Neural crest cell (in vitro differentiated cells): ENCODE results near the gene TMED3. TPM values are rescaled to one million over a fixed set of nuclear protein-coding genes. Genes with fewer than 3 reads are reported as not detected.

ENCODE experiments used
- DNase-seq: peaks from one replicate; pipeline ENCODE4 v3.0.0; 2021; ENCODE audit warnings: low read depth, mixed read lengths, low spot score
- H3K27ac Mint-ChIP-seq: one replicate; pipeline ENCODE4 v1.8.0; 2021; ENCODE audit warnings: mild to moderate bottlenecking, mixed read lengths; ENCODE audit not compliant: unreplicated experiment
- H3K27me3 Mint-ChIP-seq: 2 replicates; pipeline ENCODE4 v1.8.0; 2021; ENCODE audit warnings: low read depth, mild to moderate bottlenecking, mixed read lengths
- H3K36me3 Mint-ChIP-seq: 2 replicates; pipeline ENCODE4 v1.8.0; 2021; ENCODE audit warnings: low read depth, mild to moderate bottlenecking, mixed read lengths
- H3K4me1 Mint-ChIP-seq: 2 replicates; pipeline ENCODE4 v1.8.0; 2021; ENCODE audit warnings: mixed read lengths
- H3K4me3 Mint-ChIP-seq: one replicate; pipeline ENCODE4 v1.8.0; 2021; ENCODE audit warnings: mild to moderate bottlenecking, mixed read lengths
- H3K9me3 Mint-ChIP-seq: 2 replicates; pipeline ENCODE4 v1.8.0; 2021; ENCODE audit warnings: mixed read lengths
- total RNA-seq: library from RNA; stranded (reverse); gene quantifications from 2 replicates; pipeline ENCODE4 v1.2.1, GENCODE V29; 2021
- TF ChIP-seq, protein P1 (sequence below): fragments of 200-600 bp; sonication (generic); conservative IDR thresholded peaks from 2 replicates; pipeline ENCODE4 v1.5.0; 2021; ENCODE audit warnings: antibody characterized with exemption, mild to moderate bottlenecking

Gene TMED3
- total RNA-seq, 1 donor from 2014 or later, result 34.4 TPM

DNA sequence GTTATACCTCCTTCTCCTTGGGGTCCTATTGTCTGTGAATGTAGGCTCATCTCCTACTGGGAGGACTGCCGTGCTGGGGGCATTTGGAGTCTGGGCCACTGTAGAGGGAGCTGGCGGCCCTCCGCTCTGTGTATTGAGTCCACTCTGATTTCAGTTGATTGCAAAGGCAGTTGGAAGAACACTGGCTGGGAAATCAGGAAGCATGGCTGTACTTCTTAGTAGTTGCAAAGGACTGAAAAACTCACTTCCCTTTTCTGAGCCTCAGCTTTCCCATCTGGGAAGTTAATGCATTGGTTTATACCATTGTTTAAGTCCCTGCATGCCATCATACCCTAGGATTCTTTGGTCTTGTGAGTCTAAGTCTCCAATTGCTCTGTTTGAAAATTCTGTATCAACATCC is 46.7 kb downstream of the TMED3 start:
- Mint-ChIP-seq H3K36me3 (peaks cover under 1% of the 10 kb centered on the region), H3K4me1 (no peaks in the 10 kb centered on the region), H3K4me3 (no peak overlapping the region), H3K27ac (no peak overlapping the region), H3K27me3 (no peaks in the 10 kb centered on the region), H3K9me3 (peaks cover 1% of the 10 kb centered on the region)
- TF ChIP-seq, protein P1, sequence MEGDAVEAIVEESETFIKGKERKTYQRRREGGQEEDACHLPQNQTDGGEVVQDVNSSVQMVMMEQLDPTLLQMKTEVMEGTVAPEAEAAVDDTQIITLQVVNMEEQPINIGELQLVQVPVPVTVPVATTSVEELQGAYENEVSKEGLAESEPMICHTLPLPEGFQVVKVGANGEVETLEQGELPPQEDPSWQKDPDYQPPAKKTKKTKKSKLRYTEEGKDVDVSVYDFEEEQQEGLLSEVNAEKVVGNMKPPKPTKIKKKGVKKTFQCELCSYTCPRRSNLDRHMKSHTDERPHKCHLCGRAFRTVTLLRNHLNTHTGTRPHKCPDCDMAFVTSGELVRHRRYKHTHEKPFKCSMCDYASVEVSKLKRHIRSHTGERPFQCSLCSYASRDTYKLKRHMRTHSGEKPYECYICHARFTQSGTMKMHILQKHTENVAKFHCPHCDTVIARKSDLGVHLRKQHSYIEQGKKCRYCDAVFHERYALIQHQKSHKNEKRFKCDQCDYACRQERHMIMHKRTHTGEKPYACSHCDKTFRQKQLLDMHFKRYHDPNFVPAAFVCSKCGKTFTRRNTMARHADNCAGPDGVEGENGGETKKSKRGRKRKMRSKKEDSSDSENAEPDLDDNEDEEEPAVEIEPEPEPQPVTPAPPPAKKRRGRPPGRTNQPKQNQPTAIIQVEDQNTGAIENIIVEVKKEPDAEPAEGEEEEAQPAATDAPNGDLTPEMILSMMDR, result no peak
- no peak for DNase-seq

DNA sequence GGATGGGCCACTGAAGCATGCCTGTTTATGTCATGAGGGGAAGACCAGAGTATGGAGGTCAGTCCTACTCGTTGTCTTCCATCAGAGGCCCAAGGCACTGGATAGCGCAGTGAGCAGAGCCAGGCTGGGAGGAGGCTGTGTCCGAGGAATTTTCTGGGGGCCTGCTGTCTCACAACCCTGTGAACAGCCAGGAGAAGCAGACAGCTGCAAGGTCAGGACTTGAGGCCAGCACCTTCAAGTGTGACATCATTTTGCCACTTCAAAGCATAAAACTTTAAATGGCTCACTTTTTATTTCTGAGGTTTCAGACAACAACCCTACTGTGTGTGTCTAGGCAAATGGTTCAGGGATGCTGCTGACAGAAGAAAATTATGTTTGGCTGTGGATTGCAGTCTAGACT is 47.2 kb downstream of the TMED3 start:
- TF ChIP-seq, protein P1, result no peak

DNA sequence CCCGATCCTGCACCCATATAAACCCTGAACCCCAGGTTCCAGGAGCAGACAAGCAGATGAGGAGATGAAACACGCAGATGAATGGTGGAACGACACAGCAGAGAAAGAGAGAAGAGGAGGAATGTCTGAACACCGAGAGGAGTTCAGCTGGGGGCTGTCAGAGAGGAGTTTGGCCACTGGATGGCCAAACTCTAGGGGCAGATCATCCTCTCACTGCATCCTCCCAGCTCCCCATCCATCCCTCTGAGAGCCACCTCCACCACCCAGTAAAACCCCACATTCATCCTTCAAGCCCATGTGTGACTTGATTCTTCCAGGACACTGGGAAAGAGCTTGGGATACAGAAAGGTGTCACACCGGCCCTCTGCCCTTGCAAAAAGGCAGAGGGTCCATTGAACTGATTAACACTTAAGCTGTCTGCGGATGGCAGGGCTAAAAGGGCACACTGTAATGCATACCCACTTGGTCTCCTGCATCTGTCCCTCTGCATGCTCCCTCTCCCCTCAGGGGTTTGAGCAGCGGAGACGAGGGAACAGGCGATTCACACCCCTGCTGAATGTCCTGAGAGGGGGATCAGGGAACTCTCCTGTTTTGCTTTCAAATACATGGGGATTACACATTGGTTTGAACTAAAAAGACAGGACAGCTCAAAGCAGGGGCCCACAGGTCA is 53.8 kb downstream of the TMED3 start:
- Mint-ChIP-seq H3K9me3 (peaks cover 5% of the 10 kb centered on the region), H3K27me3 (no peaks in the 10 kb centered on the region), H3K36me3 (peaks cover 4% of the 10 kb centered on the region), H3K4me1 (peaks cover 15% of the 10 kb centered on the region), H3K4me3 (no peak overlapping the region), H3K27ac (no peak overlapping the region)
- no peak for DNase-seq
- TF ChIP-seq, protein P1, result no peak

More for the DNA sequence above, 47.2 kb downstream of the TMED3 start:
- no peak overlapping the region for H3K27ac Mint-ChIP-seq
- H3K9me3 Mint-ChIP-seq, result peaks cover 5% of the 10 kb centered on the region
- no peak for DNase-seq
- no peaks in the 10 kb centered on the region for H3K27me3 Mint-ChIP-seq
- no peak overlapping the region for H3K4me3 Mint-ChIP-seq
- peaks cover 4% of the 10 kb centered on the region for H3K36me3 Mint-ChIP-seq
- H3K4me1 Mint-ChIP-seq, result no peaks in the 10 kb centered on the region

GRCh38 chr15:79365765-79366164 is 54.9 kb downstream of the TMED3 start:
- TF ChIP-seq, protein P1, result no peak
- peaks cover 19% of the 10 kb centered on the region for H3K4me1 Mint-ChIP-seq
- peaks cover 5% of the 10 kb centered on the region for H3K9me3 Mint-ChIP-seq
- H3K27me3 Mint-ChIP-seq, result no peaks in the 10 kb centered on the region
- H3K4me3 Mint-ChIP-seq, result no peak overlapping the region
- no peak for DNase-seq
- H3K36me3 Mint-ChIP-seq, result peaks cover 4% of the 10 kb centered on the region
- H3K27ac Mint-ChIP-seq, result peak overlapping the region; percentile 58

- Mint-ChIP-seq H3K27me3 (no peaks in the 10 kb centered on the region), H3K36me3 (peaks cover 4% of the 10 kb centered on the region), H3K4me1 (peaks cover 23% of the 10 kb centered on the region), H3K9me3 (peaks cover 5% of the 10 kb centered on the region), H3K4me3 (no peak overlapping the region), H3K27ac (no peak overlapping the region)
- DNase-seq, result no peak
- TF ChIP-seq, protein P1, result no peak
Measured at GRCh38 chr15:79366691-79367090, 55.8 kb downstream of the TMED3 start.
